Choroid plexus epithelial cell (primary cell): ENCODE results near the gene PRICKLE2.

Experiments
- DNase-seq: peaks from one replicate; pipeline ENCODE4 v3.0.0-alpha.2; 2010; ENCODE audit warnings: low read depth
- H3K4me3 ChIP-seq: 2 replicates; pipeline ENCODE4 v1.5.1; 2011; ENCODE audit warnings: low read depth, mild to moderate bottlenecking, control low read depth, low read length, moderate library complexity
- TF ChIP-seq, protein P1 (sequence below): conservative IDR thresholded peaks from 2 replicates; pipeline ENCODE4 v1.5.1; 2011; ENCODE audit warnings: low read depth, mild to moderate bottlenecking, control low read depth, inconsistent platforms, low read length, moderate library complexity

PRICKLE2 gene

DNA sequence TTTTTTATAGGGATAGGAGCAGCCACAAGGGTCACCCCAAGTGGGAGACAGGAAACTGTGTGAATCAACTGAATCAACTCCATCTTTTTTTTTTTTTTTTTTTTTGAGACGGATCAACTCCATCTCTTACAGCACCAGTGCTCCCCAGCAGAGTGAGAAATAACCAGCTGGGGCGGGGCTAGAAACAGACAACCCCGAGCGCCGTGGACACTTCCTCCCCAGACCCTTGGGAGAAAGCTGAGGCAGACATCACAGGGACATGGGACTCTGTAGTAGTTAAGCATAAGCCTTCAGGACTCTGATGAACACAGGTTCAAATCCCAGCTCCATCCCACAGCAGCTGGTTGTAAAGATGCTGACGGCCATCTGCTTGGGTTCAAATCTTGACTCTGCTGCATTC lies 75.4 kb downstream of the PRICKLE2 start:
- TF ChIP-seq, protein P1, sequence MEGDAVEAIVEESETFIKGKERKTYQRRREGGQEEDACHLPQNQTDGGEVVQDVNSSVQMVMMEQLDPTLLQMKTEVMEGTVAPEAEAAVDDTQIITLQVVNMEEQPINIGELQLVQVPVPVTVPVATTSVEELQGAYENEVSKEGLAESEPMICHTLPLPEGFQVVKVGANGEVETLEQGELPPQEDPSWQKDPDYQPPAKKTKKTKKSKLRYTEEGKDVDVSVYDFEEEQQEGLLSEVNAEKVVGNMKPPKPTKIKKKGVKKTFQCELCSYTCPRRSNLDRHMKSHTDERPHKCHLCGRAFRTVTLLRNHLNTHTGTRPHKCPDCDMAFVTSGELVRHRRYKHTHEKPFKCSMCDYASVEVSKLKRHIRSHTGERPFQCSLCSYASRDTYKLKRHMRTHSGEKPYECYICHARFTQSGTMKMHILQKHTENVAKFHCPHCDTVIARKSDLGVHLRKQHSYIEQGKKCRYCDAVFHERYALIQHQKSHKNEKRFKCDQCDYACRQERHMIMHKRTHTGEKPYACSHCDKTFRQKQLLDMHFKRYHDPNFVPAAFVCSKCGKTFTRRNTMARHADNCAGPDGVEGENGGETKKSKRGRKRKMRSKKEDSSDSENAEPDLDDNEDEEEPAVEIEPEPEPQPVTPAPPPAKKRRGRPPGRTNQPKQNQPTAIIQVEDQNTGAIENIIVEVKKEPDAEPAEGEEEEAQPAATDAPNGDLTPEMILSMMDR, result no peak
- no peak for DNase-seq

GRCh38 chr3:64148955-64149653 lies 76.2 kb downstream of the PRICKLE2 start:
- TF ChIP-seq, protein P1, result no peak
- no peak overlapping the region for H3K4me3 ChIP-seq
- peak; percentile 18 for DNase-seq

More for the DNA sequence above, 75.4 kb downstream of the PRICKLE2 start:
- no peak overlapping the region for H3K4me3 ChIP-seq

DNA sequence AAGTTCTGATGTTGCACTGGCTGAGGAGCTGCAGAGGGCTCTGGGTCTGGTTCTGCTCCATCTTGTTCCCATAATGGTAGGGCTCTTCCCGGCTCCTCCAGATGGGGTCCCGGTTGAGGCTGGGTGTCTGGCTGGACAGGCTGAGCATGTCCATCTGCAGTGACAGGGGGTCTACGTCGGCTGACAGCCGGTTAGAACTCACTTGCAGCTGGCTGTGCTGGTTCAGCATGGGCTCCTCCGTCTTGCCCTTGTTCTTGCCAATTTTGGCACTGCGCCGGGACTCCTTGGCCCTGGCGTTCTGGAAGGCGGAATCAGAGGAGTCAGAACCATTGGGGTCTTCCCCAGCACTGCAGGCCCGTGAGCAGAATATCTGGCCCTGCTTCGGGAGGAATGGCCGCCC lies 78.1 kb downstream of the PRICKLE2 start:
- TF ChIP-seq, protein P1, result no peak
- DNase-seq, result no peak
- H3K4me3 ChIP-seq, result no peak overlapping the region

GRCh38 chr3:64145438-64145837 lies 79.8 kb downstream of the PRICKLE2 start:
- DNase-seq, result no peak
- TF ChIP-seq, protein P1, result no peak
- no peak overlapping the region for H3K4me3 ChIP-seq

DNA sequence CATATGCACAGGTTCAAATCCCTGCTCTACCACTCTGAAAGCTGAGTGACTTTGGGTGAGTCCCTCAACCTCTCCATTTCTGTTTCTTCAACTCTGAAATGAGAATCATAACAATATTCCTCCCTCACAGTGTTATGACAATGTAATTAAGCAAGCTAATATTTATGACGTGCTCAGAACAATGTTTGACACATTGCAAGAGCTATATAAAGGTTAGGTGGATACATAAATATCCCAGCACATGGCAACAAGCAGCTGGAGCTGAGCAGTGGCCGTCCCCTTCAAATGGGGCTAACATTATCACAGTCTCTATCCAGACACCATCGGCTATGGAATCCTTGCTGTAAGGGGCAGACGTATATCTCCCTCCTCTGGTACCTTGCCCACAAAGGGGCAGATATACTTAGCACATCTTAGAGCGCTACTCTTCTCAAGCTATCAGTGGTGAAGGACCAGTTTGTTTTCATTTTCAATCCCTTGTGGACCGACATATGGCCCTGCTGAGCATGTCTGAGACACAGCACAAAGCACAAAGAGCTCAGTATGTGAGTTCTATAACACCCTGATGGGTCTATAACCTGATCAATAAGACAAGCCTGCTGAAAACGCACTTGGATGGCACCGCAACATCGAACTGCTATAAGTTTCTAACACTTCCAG lies 80.9 kb downstream of the PRICKLE2 start:
- TF ChIP-seq, protein P1, result no peak
- no peak overlapping the region for H3K4me3 ChIP-seq
- DNase-seq, result no peak

DNA sequence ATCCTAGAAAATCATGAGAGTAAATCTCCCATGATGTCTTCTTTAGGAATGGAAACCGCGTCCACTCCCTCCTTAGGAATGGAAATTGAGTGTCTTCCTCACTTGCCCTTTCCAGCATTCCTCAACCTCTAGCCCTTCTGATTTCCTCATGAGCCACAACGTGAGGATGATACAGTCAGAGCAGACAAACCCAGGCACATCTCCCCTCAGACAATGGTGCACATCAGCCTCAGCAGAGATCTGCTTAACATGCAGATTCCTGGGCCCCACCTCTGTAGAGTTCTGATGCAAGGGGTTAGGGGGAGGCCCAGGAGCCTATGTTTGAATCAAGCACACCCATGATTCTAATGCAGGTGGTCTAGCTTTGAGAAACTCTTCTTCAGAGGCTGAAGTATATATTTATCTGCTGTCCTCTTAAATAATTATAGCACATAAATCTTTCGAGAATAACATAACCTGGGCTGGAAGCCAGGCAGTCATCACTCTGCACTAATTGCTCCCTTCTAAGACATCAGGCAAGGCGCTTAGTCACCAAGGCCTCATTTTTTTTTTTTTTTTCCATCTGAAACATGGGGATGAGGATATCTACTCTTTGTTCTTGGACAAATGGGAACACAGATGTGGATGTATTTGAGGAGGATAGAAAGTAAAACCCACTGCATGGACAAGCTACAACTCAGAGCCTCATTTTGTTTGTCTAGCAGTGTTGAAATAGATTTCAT lies 81.7 kb downstream of the PRICKLE2 start:
- TF ChIP-seq, protein P1, result no peak
- H3K4me3 ChIP-seq, result no peak overlapping the region
- DNase-seq, result peak; percentile 60

GRCh38 chr3:64141476-64141875 lies 83.8 kb downstream of the PRICKLE2 start:
- no peak for DNase-seq
- TF ChIP-seq, protein P1, result no peak

More at GRCh38 chr3:64141476-64141875, 83.8 kb downstream of the PRICKLE2 start:
- H3K4me3 ChIP-seq, result no peak overlapping the region
